Caco-2 (cell line): ENCODE results near the gene RAB28. TPM values are rescaled to one million over a fixed set of nuclear protein-coding genes. Genes with fewer than 3 reads are reported as not detected.

Source experiments
- BruUV-seq: library from RNA; stranded (reverse); fragments of 400-500 nt; replicated peaks from 2 replicates; lab custom pipeline; 2021; lab: Mats Ljungman, UMichigan
- CTCF ChIA-PET: fragments of 300-600 bp; sonication (Branson Sonifier 250); formaldehyde crosslinking; loops from one replicate; lab custom pipeline; 2022; ENCODE audit warnings: antibody characterized with exemption; lab: Charles Lee
- POLR2A ChIA-PET: fragments of 300-600 bp; sonication (Branson Sonifier 250); formaldehyde crosslinking; loops from one replicate; lab custom pipeline; 2022; ENCODE audit warnings: antibody characterized with exemption; lab: Charles Lee
- DNase-seq, 2 experiments: peaks; one replicate each; pipeline versions ENCODE4 v3.0.0 to v3.0.0-alpha.2; 2020 to 2022
- H3K27me3 ChIP-seq: replicated peaks from 2 replicates; pipeline ENCODE4 v1.6.0; 2011; ENCODE audit warnings: low read length; ENCODE audit not compliant: control insufficient read depth, insufficient read depth
- H3K36me3 ChIP-seq: 2 replicates; pipeline ENCODE4 v1.5.1; 2011; ENCODE audit warnings: low read length; ENCODE audit not compliant: control insufficient read depth, insufficient read depth
- H3K4me1 ChIP-seq: fragments of 250-450 bp; sonication (Bioruptor Pico); 2 replicates; pipeline ENCODE4 v1.5.1; 2020; ENCODE audit warnings: mild to moderate bottlenecking
- H3K4me3 ChIP-seq: 2 replicates; pipeline ENCODE4 v1.5.1; 2011; ENCODE audit warnings: low read depth, mild to moderate bottlenecking, control low read depth, low read length
- H3K9me3 ChIP-seq: fragments of 250-450 bp; sonication (Bioruptor Pico); 2 replicates; pipeline ENCODE4 v1.5.1; 2020; ENCODE audit warnings: mild to moderate bottlenecking, moderate library complexity
- H3K27ac Mint-ChIP-seq: one replicate; pipeline ENCODE4 v1.8.0; 2022; ENCODE audit warnings: mixed read lengths; ENCODE audit not compliant: unreplicated experiment
- H3K27me3 Mint-ChIP-seq: one replicate; pipeline ENCODE4 v1.8.0; 2022; ENCODE audit warnings: mixed read lengths; ENCODE audit not compliant: insufficient read depth, unreplicated experiment
- H3K36me3 Mint-ChIP-seq: one replicate; pipeline ENCODE4 v1.8.0; 2022; ENCODE audit warnings: mild to moderate bottlenecking, mixed read lengths; ENCODE audit not compliant: insufficient read depth, unreplicated experiment
- H3K4me1 Mint-ChIP-seq: one replicate; pipeline ENCODE4 v1.8.0; 2022; ENCODE audit warnings: low read depth, mixed read lengths; ENCODE audit not compliant: unreplicated experiment
- H3K4me3 Mint-ChIP-seq: one replicate; pipeline ENCODE4 v1.8.0; 2022; ENCODE audit warnings: mild to moderate bottlenecking, moderate library complexity, mixed read lengths; ENCODE audit not compliant: unreplicated experiment
- H3K9me3 Mint-ChIP-seq: one replicate; pipeline ENCODE4 v1.8.0; 2022; ENCODE audit warnings: mixed read lengths; ENCODE audit not compliant: unreplicated experiment
- intact Hi-C: fragments of 100-400 bp; cut with micrococcal nuclease; formaldehyde crosslinking; loops from one replicate; pipeline ENCODE4 v1.10.0; 2022; ENCODE audit not compliant: unreplicated experiment
- total RNA-seq: library from RNA; stranded (reverse); gene quantifications from 2 replicates; pipeline ENCODE4 v1.2.3, GENCODE V29; 2022
- TF ChIP-seq, protein P1 (sequence below), 2 experiments: fragments of 200-600 bp in 1 of 2; IDR thresholded peaks; 1 replicate in 1 of 2; 2 replicates in 1 of 2; pipeline versions ENCODE4 v1.5.1 to v1.8.0; 2011 to 2022; ENCODE audit warnings: antibody characterized with exemption in 1 of 2, control low read depth in 1 of 2, inconsistent platforms in 1 of 2, low read depth in 1 of 2, low read length in 1 of 2, mild to moderate bottlenecking in 1 of 2, moderate library complexity in 1 of 2; ENCODE audit not compliant: insufficient read depth in 1 of 2, severe bottlenecking in 1 of 2, unreplicated experiment in 1 of 2

Gene RAB28
- total RNA-seq, 1 experiment from 2014 or later = 14.5 TPM

DNA sequence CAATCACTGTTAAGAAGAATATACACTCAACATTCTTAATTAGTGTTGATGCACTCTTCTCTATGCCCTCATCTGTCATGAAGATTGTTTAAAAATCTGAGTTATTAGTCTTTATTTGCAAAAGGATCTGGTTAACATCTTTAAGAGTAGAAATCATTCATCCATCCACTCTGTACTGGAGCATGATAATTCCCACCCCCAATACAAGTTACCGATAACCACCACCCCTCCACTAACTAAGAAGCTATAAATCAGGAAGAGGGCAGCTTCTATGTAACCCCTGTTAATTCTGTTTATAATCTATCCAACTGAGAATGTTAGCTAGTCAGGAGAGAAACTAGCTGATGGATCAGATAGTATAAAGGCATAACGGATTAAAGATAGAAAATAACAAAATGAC, 34.5 kb downstream of the RAB28 start:
- H3K4me3 Mint-ChIP-seq = no peak overlapping the region
- CTCF ChIA-PET = no interaction called here
- H3K9me3 Mint-ChIP-seq = no peaks in the 10 kb centered on the region

DNA sequence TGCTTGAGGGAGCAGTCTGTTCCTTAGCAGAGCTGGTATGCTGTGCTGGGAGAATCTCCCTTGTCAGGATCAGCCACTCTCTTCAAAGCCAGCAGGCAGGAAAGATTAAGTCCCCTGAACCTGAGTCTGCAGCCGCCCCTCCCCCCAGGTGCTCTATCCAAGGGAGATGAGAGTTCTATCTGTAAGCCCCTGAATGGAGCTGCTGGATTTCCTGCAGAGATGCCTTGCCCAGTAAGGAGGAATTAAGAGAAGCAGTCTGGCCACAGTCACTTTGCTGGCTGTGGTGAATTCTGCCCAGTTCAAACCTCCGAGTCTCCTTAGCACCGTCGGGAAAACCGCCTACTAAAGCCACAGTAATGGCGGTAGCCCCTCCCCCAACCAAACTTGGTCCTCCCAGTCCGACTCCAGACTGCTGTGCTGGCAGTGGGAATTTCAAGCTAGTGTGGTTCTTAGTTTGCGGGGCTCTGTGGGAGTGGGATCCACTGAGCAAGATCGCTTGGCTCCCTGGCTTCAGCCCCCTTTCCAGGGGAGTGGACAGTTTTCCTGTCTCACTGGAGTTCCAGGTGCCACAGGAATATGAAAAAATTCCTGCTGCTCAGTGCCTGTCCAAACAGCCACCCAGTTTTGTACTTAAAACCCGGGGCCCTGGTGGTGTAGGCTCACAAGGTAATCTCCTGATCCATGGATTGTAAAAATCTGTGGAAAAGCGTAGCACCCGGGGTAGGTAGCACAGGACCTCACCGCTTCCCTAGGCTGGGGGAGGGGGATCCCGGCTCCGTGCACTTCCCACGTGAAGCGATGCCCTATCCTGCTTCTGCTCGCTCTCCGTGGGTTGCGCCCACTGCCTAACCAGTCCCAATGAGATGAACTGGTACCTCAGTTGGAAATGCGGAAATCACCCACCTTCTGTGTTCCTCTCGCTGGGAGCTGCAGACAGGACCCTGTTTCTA, 38.0 kb downstream of the RAB28 start:
- H3K4me3 Mint-ChIP-seq = no peak overlapping the region
- POLR2A ChIA-PET = no interaction called here

More for the DNA sequence above, 34.5 kb downstream of the RAB28 start:
- Histone ChIP-seq H3K4me1 (no peaks in the 10 kb centered on the region), H3K9me3 (no peaks in the 10 kb centered on the region), H3K36me3 (no peaks in the 10 kb centered on the region), H3K4me3 (no peak overlapping the region), H3K27me3 (no peaks in the 10 kb centered on the region)
- Mint-ChIP-seq H3K4me1 (no peaks in the 10 kb centered on the region), H3K27ac (no peak overlapping the region), H3K36me3 (peaks cover 10% of the 10 kb centered on the region), H3K27me3 (no peaks in the 10 kb centered on the region)
- POLR2A ChIA-PET = no interaction called here
- no peak for DNase-seq
- TF ChIP-seq, protein P1, sequence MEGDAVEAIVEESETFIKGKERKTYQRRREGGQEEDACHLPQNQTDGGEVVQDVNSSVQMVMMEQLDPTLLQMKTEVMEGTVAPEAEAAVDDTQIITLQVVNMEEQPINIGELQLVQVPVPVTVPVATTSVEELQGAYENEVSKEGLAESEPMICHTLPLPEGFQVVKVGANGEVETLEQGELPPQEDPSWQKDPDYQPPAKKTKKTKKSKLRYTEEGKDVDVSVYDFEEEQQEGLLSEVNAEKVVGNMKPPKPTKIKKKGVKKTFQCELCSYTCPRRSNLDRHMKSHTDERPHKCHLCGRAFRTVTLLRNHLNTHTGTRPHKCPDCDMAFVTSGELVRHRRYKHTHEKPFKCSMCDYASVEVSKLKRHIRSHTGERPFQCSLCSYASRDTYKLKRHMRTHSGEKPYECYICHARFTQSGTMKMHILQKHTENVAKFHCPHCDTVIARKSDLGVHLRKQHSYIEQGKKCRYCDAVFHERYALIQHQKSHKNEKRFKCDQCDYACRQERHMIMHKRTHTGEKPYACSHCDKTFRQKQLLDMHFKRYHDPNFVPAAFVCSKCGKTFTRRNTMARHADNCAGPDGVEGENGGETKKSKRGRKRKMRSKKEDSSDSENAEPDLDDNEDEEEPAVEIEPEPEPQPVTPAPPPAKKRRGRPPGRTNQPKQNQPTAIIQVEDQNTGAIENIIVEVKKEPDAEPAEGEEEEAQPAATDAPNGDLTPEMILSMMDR (IDR thresholded peaks at IDR 0.05; ENCODE audit: insufficient read depth in 1 of 2, low read depth in 1 of 2, low read length in 1 of 2, severe bottlenecking in 1 of 2, unreplicated experiment in 1 of 2) = no peak
- intact Hi-C loops = no loop called here
- BruUV-seq = no TSS peak

DNA sequence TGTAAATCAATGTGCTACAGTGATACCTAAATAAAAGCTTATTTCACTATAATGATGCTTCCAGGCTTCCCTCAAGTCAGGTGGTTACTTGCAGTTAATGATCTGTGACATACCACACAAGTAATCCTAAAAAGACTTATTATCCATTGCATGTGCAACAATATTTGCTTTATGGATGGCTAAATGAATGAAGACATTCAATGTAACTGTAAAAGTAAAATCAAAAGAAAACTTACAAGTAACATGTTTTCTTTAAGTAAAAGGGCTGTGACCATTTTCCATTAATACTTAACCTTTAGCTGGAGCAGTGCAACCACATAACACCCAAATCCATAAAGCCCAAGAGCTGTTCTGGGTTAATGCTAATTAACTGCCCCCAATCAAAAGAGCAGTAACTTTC, 42.6 kb downstream of the RAB28 start:
- intact Hi-C loops = no loop called here
- no peak overlapping the region for H3K27ac Mint-ChIP-seq
- Histone ChIP-seq H3K4me3 (no peak overlapping the region), H3K27me3 (no peaks in the 10 kb centered on the region), H3K4me1 (no peaks in the 10 kb centered on the region), H3K36me3 (no peaks in the 10 kb centered on the region), H3K9me3 (0 out of 2 replicates have a peak, but pooled peaks cover 3% of the 10 kb centered on the region)
- no peak for DNase-seq
- TF ChIP-seq, protein P1 (IDR thresholded peaks at IDR 0.05; ENCODE audit: insufficient read depth in 1 of 2, low read depth in 1 of 2, low read length in 1 of 2, severe bottlenecking in 1 of 2, unreplicated experiment in 1 of 2) = no peak
- CTCF ChIA-PET = no interaction called here
- BruUV-seq = no TSS peak
- H3K36me3 Mint-ChIP-seq = peaks cover 10% of the 10 kb centered on the region
- H3K9me3 Mint-ChIP-seq = peaks cover 1% of the 10 kb centered on the region
- POLR2A ChIA-PET = no interaction called here
- H3K27me3 Mint-ChIP-seq = no peaks in the 10 kb centered on the region
- no peak overlapping the region for H3K4me3 Mint-ChIP-seq
- H3K4me1 Mint-ChIP-seq = no peaks in the 10 kb centered on the region

More for the DNA sequence above, 38.0 kb downstream of the RAB28 start:
- H3K4me1 ChIP-seq = no peaks in the 10 kb centered on the region
- H3K36me3 ChIP-seq = no peaks in the 10 kb centered on the region
- H3K4me1 Mint-ChIP-seq = no peaks in the 10 kb centered on the region
- no peaks in the 10 kb centered on the region for H3K9me3 Mint-ChIP-seq
- TF ChIP-seq, protein P1 (IDR thresholded peaks at IDR 0.05; ENCODE audit: insufficient read depth in 1 of 2, low read depth in 1 of 2, low read length in 1 of 2, severe bottlenecking in 1 of 2, unreplicated experiment in 1 of 2) = no peak
- H3K36me3 Mint-ChIP-seq = peaks cover 10% of the 10 kb centered on the region
- no peak overlapping the region for H3K27ac Mint-ChIP-seq
- H3K27me3 Mint-ChIP-seq = no peaks in the 10 kb centered on the region
- H3K9me3 ChIP-seq = no peaks in the 10 kb centered on the region
- intact Hi-C loops = no loop called here
- no peaks in the 10 kb centered on the region for H3K27me3 ChIP-seq
- BruUV-seq = no TSS peak
- DNase-seq = no peak
- CTCF ChIA-PET = no interaction called here
- H3K4me3 ChIP-seq = no peak overlapping the region
